Activated CD4-positive, CD25-positive, alpha-beta regulatory T cell (primary cell): Measurements from ENCODE around the gene DLG2.

Experiments used
- DNase-seq, 4 experiments: peaks; one replicate each; lab custom pipeline; 2025; lab: John Stamatoyannopoulos, UW

Gene DLG2

DNA sequence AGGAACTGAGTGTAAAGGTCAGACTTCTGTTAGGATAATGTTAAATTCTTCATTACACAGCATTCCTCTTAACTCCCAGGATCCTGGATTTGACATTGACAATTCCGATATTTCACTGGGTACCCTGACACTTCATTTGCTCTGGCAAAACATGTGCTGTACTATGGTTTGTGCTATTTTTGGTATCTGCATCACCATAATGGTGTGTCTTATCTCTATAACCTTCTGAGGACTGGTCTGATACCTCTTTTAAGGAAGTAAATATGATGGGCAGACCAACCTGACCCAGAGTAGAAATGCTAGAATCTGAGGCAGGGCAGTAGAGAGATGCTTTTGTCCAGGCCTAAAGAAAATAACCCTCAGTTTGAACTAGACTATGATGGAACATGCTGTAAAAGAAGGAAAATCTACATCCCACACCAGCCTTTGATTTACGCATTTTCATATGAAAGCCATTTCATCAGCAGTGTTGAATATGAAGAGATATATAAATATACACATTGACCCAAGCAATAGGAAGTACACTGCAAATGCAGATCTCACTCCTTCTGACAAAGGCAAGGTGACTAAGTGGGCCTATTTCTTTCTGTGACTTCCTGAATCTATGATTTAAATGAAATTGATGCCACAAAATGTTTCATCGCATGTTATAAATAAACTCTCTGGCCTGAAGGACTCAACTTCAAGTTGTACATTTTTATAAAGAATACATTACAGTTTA lies 966.7 kb downstream of the DLG2 start:
- DNase-seq, result no peak

DNA sequence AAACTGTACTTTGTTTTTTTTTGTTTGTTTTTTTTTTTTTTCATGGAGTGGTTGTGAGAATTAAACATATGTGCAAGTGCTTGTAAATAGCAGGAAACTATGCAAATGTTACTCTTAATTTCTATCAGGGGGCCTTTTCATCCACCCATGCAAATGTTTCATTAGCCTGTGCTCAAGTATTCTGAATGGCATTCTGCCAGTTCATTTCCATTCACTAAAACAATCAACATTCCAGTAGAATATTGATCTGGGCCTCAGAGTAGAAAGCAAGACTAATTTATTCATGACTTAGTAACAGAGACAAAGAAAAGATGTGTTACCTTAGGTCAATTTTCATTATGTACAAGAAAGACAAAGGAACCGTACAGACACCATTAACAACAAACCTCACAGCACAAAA lies 971.4 kb downstream of the DLG2 start:
- DNase-seq, result no peak

DNA sequence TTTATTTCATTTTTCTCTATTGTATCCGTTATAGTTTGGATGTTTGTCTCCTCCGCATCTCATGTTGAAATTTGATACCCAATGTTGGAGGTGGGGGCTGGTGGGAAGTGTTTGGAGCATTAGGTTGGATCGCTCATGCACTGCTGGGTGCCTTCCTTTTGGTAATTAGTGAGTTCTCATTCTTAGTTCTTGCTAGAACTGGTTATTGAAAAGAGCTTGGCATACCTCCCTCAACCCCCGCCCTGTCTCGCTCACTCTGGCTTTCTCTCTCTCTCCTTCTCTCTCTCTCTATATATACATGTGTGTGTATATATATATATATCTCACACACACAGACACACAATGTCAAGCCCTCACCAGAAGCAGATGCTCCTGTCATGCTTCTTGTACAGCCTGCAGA lies 978.7 kb downstream of the DLG2 start:
- no peak for DNase-seq

DNA sequence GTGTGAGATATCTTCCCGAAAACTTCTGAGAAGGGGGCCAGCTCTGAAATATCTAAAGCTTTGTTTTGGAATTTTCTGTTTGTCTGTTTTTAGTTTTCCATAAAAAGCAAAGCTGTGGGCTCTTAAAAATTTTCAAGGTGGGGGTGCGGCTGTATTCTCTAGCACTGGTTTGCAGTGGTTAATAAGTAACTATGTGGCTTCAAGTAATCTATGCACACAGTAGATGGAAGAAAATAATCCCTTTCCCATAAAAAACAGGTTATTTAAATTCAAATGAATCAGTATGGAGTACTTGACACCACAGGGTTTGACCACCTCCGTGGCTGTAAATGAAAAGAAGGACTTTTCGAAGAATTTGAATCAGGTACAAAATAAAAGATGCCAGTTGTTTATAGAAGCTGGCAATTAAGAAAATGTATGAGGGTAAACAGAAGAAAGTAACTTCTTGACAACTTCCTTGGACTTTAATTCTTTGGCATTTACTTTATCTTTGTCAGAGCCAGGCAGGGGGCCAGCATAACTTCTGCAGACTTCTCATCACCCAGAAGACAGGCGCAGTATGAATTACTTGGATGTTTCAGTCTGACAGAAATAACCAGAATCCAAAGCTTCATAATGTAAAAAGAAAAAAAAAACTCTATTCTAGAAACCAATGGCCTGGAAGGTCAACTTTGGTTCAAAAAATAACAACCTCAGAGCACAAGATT lies 981.0 kb downstream of the DLG2 start:
- DNase-seq, result no peak

DNA sequence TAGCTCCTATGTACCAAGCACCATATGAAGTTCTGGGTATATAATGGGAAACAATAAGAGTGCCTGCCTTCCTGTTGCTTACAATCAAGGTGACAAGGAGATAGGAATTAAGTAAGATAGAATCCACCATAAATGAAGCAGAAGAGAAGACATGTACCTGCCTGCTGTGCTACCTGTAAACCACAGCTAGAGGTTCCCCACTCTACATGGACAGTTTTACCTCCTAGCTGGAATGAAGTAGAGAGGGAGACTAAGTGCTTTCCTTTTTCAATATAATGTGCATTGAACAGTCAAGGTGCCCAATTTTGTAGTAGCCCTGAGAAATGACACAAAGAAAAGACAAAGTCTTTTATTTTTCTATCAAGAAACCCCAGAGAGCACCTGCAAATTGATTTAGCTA lies 984.6 kb downstream of the DLG2 start:
- DNase-seq, result no peak

DNA sequence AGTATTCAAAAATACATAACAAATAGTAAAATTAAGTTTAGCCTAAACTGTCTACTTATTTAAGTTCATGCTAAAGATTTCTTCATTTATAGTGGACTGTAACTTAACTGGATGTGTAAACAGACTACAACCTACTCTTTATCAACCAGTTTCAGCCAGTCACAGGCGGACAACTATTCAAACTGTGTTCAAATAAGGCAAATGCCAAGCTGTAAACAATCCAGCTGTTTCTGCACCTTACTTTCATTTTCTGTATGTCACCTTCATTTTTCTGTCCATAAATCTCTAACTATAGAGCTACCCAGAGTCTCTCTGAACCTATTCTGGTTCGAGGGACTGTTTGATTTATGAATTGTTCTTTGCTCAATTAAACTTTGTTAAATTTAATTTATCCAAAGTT lies 992.8 kb downstream of the DLG2 start:
- DNase-seq, result no peak

DNA sequence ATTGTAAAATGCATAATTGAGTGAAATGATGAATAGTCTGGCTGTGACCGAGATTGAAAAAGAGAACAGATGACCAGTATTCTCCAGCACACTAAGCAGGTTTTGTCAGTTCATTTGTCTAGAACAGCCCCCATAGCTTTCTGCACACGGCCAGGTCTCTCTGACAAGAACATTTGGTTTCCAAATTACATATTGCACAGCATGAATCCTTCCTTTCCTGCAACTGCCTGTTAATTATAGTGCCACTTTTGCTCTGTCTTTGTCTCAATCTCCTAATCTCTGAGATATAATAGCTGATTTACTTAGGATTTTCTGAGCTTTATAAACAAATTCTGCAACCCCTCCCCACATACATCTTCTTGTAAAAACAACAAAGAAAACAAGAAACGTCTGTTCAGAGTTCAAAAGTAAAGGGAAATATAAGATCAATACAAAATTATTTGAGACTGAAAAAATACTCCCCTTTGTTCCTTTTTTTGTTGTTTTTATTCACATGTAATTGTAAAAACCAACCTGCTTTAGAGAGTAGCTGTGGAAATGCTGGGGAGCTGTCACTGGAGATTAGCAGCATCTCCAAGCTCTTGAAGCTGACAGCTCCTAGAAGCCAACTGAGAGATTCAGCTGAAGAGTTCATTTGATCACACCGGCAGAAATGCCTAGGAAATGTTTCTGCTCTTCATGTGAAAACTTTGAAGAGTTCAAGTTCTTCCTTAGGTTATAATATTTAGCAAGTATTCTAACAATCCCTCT lies 998.1 kb downstream of the DLG2 start:
- no peak for DNase-seq

DNA sequence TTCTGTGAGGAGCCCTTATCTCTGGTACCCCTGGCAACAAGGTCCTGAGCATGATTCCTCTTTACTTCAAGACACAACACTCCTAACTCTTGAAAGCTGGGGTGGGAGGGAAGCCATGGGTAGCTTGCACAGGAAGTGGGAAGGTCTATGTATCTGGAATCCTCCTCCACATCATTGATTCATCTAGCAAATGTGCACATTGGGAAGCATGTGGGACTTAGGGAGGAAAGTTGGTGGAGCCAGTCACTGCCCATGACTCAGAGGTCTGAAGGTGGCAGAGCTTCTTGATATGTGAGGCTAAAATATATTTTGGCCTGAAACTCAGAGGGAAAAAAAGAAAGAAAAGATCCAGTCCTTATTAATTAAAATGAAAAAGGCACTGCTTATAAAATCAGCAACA lies 1000.9 kb downstream of the DLG2 start:
- DNase-seq, result no peak

DNA sequence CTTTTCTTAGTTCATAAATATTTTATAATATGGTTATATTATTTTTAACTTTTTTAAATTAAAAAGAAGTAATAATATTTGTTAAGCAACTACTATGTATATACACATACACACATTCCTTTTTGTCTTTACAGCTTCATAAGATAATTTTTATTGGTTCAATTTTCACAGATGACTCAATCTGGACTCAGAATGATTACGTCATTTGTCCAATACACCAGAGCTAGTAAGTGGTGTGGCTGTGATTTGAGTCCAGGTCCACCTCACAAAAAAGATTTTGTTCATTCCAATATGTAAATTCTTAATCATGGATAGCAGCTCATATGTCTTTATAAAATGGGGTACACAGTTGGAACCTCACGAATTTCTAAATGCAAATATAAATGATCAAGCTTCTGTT lies 1014.5 kb downstream of the DLG2 start:
- DNase-seq, result no peak

DNA sequence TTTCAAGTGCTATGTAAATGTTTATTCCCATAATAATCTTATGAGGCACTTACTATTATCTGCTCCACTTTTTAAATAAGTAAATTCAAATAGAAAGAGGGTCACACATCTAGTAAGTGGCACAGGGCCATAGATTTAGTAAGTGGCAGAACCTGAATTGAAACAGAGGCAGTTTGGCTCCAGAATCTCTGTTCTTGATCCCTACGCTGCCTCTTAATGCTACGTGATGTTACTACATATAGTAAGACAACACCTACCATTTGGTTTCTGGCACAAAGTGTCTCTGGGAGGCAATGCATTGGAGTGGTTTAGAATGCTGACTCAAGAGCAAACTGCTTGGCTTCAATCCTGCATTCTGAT lies 1018.3 kb downstream of the DLG2 start:
- DNase-seq, result no peak

DNA sequence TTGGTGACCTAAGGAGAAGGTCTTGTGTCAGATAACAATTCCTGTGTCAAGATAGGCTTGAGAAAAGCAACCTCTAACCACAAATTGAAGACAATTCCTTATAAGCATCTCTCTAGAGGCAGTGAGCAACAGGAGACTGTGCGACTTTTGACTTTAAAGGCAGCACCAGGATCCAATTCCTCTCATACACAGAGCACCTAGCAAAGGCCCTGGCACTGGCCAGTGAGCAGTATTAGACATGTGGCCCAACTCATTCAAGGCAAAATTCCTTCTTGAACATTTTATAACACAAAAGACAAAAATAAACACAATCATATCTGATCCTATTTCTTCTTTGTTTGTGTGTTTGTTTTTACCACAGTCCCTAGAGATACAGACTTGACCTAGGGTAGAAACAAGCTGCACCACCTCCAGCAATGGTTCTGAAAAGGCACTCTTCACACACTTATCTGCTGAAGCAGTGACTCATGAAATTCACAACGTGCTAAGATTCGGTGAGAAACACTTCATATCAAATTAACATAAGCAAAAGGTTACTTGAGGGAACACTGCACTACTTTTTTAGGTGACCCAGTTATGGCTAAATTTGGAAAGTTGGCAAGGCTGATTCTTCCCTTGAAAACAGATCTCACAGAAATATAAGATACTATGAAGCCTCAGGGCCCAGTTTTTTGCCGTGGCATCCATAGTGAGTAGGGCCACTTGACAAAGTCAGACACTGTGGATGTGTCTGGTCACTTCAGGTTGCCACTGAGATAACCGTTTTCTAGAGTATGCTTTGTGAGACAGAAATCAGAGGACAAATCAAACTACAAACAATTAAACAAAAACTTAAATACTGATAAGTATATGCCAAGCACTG lies 1018.9 kb downstream of the DLG2 start:
- DNase-seq, result no peak

DNA sequence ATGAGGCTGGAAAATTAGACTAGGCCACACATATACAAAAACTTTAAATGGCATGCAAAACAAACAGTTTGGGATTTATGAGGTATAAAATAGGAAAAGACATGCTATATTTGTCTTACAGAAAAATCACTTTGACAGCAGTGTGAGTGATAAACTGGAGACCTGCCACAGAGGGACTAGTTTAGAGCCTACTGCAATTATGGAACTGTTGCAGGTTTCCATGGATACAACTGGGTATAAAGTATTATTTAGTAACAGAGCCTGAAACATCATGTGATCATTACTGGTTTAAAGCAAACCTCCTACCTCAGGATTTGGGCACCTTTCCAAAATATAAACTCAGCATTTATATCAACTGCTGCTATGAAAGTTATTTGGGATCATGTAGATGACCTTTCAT lies 1032.5 kb downstream of the DLG2 start:
- DNase-seq, result no peak

DNA sequence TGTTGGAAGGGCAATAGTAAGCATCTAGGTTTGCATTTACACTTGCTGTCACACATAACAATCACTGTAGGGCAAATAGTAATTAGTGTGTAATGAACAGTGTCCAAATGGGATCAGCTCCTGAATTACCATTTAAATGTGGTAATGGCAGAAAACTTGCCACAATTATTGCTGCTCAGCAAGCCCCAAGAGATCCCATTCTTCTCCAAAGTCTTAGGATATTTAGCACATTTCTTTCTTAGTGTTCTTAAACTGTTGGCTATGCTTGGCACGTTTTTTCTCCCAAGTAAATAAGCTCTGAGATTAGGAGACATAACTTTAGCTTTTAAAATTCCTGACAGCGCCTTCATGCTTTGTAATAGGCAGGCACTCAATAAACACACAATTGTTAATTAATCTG lies 1037.0 kb downstream of the DLG2 start:
- no peak for DNase-seq

DNA sequence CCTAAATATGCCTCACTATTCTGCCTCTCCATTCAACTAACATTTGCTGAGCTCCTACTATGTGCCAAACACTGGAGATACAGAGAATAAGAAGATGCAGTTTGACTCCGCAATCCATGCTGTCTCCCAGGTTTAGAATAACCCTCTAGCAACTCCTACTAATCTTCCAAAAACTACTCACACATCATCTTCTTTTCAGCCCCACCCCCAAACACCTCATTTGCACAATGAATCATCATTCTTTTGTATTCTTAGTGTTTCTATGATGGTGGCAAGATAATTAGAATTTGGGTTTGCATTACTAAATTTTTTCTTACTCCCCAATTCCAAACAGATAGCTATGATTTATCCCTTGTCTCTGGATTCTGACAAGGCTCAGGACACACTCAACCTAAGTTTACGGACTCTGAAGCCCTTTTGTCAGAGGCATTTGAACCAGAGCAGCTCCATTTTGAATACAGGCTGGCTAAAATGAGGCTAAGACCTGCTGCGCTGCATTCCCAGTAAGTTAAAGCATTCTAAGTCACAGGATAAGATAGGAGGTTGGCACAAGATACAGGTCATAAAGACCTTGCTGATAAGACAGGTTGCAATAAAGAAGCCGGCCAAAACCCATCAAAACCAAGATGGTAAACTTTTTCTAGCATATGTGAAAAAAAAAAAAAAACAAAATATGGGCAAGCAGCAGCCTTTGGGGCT lies 1038.9 kb downstream of the DLG2 start:
- no peak for DNase-seq

DNA sequence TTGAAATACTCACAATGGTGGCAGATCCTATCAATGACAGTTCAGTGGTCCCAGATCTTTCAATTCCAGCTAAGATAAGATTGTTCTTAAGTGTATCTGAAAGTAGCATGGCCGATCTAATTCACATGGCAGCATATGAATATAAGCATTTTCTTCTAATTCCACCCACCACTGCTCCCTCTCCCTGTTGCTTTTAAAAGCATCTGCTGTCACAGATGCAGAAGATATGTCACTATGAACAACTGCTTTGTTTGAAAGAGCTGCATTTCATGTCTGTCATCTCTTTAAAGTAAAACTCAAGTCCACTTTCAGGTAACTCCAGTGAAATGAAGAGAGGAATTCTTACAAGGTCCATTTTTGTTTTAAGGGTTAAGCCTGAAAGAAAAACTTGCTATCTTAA lies 1044.0 kb downstream of the DLG2 start:
- DNase-seq, result no peak

DNA sequence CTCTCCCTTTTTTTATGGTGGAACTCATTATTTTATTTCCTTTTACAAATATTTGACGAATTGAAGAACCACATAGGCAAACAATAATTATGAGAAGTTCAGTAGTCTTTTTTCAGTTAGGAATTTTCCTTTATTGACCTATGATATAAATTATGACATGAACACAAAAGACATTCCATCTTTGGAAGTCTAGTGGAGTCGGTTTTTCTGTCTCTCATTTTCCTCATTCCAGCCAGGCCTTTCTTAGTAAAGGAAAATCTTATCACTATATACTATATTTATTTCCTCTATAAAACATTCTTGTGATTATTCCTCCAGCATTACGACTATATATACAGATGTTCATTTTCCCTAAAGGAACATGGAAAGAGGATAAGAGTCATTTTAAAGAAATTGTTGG lies 1046.1 kb downstream of the DLG2 start:
- DNase-seq, result no peak

DNA sequence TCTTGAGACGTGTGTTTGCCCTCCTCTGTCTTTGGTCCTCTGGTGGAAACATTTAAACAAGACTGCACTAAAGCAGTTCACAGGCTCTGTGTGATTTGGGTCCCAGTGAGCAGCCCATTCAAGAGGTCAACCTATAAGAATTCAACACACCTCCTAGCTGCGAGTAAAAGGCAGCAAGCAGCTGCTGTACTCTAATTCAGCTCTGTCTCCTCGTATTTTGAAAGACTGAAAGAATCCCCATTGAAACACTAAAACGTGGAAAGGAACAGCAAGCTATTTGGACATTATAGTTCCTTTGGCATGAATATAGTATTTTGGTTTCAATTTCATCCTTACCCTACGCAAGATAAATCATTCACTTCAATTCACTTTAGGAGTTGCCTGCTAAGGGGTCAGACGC lies 1046.7 kb downstream of the DLG2 start:
- DNase-seq, result no peak

DNA sequence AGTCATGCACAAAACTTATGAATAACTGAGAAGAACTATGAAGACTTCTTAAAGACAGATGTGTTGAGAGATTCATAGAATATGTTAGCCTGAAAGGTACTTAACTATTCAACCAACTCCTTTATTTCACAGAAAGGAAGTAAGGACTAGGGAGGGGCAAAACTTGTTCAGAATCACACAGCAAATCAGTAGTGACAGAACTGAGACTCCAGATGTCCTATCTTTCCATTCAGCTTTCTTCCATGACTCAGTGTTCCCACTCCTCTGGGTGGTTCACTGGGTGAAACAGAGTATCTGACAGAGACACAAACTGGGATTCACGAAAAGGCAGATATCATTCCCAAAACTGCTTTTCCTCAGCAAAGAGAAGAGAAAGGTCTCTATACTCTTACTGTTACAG lies 1053.3 kb downstream of the DLG2 start:
- DNase-seq, result no peak

DNA sequence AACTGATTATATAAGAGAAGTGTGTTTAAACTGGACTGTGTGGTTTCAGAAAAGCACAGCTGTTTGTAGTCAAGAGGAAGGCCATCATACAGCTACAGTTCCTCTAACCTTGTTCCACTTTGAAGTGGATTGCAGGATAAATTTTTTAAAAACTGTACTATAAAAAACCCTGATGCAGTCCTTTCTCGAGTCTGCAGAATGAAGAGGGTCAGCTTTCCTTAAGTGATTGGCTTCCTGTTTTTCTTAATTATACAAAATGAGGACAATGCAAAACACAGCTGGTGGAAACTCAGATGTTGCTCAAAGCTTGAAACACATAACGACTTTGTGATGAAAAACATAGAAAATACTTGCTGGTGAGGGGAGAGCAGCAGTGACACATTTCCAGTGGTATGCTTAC lies 1060.5 kb downstream of the DLG2 start:
- DNase-seq, result no peak

DNA sequence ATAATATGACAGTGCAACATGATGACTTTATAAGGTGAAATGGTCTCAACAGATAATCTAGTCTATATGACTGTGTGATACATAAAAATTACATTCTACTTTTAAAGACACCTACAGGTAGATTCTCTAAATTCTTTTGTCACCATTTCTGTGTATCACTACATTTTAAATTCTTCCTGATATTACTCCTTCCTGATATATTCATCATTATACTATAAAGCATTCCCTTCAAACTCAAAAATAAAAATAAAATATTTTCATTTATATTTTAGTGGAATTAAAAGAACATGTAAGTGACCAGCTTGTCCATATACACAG lies 1062.3 kb downstream of the DLG2 start:
- DNase-seq, result no peak

DNA sequence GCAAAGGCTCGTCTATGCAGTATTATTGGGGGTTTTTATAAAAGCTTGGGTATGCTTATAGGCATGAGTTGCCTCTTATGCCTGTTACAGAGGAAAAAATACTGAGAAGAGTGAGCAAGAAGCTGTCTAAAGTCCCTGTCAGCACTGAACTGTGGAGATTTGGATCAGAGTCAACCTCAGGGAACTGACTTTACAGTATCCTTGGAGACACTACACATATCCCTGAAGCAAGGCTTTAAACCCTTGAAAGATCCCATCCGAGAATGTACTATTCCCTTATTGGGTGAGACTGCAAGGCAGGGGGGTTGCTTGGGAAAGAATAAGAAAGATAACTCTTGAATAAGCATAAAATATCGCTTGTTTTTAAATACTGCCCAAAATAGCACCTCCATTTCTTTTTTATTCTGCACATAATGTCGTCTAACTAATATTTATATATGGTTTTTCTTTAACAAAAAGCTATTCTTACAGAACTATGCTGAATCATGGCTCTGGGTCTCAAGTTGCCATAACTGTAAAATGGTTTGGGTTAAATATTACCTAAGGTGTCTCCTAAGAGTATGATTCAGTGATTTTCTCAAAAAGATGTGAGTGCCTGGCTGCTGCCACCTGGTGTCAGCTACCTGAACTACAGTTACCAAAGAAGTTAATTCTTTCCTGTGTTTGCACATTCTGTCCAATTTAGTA lies 1062.8 kb downstream of the DLG2 start:
- no peak for DNase-seq
